Measurements from ENCODE around the gene LYL1.

GRCh38 chr19:13094771-13095392 lies 7.8 kb downstream of the LYL1 start:
- TF ChIP-seq CTCF (IDR thresholded peaks at IDR 0.05) (no peak), POLR2AphosphoS5 (IDR thresholded peaks at IDR 0.05) (no peak), EP300 (IDR thresholded peaks at IDR 0.05; ENCODE audit: low read depth) (no peak), POLR2A (IDR thresholded peaks at IDR 0.05) (no peak)

Measured in transverse colon (tissue), 4 donors.